Prostate gland (tissue), 2 donors: ENCODE results near the gene ECEL1. TPM values are rescaled to one million over a fixed set of nuclear protein-coding genes. Genes with fewer than 3 reads are reported as not detected.

Experiments used
- DNase-seq: peaks from one replicate; pipeline ENCODE4 v3.0.0-alpha.2; 2019; ENCODE audit warnings: low spot score
- H3K27ac ChIP-seq, 2 donors: fragments of 200-600 bp; sonication (generic); 2 replicates each; pipeline ENCODE4 v1.5.1; 2017 to 2019
- H3K27me3 ChIP-seq: fragments of 200-600 bp; sonication (generic); replicated peaks from 2 replicates; pipeline ENCODE4 v1.5.1; 2019; ENCODE audit not compliant: insufficient read depth
- H3K36me3 ChIP-seq, 2 donors: fragments of 200-600 bp; sonication (generic); 1 replicate in 1 of 2; 2 replicates in 1 of 2; pipeline versions ENCODE4 v1.5.1 to v1.8.1; 2017 to 2019
- H3K4me1 ChIP-seq: fragments of 200-600 bp; sonication (generic); replicated peaks from 2 replicates; pipeline ENCODE4 v1.5.1; 2019
- H3K4me3 ChIP-seq, 2 donors: fragments of 200-600 bp; sonication (generic); 2 replicates each; pipeline ENCODE4 v1.5.1; 2017 to 2019
- H3K9me3 ChIP-seq: fragments of 200-600 bp; sonication (generic); 2 replicates; pipeline ENCODE4 v1.5.1; 2017
- POLR2A ChIP-seq: fragments of 450-650 bp; IDR thresholded peaks from one replicate; pipeline ENCODE4 v1.6.1; 2016; ENCODE audit warnings: antibody characterized with exemption, mild to moderate bottlenecking
- POLR2AphosphoS5 ChIP-seq: sonication (generic); formaldehyde crosslinking; IDR thresholded peaks from one replicate; pipeline ENCODE4 v1.6.1; 2017; ENCODE audit warnings: antibody characterized with exemption
- WGBS: methylation state at CpG from one replicate; pipeline ENCODE4 v1.1.5; 2018; 5-methylcytosine and 5-hydroxymethylcytosine counted together
- intact Hi-C: fragments of 100-400 bp; cut with DNase I; formaldehyde crosslinking; loops from one replicate; pipeline ENCODE4 v1.14.2; 2022
- total RNA-seq, 2 donors: library from RNA; depleted of rRNA; stranded (reverse); fragments of >200 nt; gene quantifications; one replicate each; pipeline ENCODE4 v1.1.0, GENCODE V29; 2016
- TF ChIP-seq, protein P1 (sequence below), 4 experiments: fragments of 200-600 bp in 2 of 4; fragments of 450-650 bp in 2 of 4; sonication (generic) in 2 of 4; IDR thresholded peaks; 1 replicate in 3 of 4; 2 replicates in 1 of 4; pipeline ENCODE4 v1.5.1; 2016 to 2019; ENCODE audit warnings: antibody characterized with exemption in 4 of 4, mild to moderate bottlenecking in 2 of 4, moderate library complexity in 2 of 4

ECEL1 gene
- total RNA-seq, 2 donors from 2014 or later: 0.82 to 15.3 TPM

DNA sequence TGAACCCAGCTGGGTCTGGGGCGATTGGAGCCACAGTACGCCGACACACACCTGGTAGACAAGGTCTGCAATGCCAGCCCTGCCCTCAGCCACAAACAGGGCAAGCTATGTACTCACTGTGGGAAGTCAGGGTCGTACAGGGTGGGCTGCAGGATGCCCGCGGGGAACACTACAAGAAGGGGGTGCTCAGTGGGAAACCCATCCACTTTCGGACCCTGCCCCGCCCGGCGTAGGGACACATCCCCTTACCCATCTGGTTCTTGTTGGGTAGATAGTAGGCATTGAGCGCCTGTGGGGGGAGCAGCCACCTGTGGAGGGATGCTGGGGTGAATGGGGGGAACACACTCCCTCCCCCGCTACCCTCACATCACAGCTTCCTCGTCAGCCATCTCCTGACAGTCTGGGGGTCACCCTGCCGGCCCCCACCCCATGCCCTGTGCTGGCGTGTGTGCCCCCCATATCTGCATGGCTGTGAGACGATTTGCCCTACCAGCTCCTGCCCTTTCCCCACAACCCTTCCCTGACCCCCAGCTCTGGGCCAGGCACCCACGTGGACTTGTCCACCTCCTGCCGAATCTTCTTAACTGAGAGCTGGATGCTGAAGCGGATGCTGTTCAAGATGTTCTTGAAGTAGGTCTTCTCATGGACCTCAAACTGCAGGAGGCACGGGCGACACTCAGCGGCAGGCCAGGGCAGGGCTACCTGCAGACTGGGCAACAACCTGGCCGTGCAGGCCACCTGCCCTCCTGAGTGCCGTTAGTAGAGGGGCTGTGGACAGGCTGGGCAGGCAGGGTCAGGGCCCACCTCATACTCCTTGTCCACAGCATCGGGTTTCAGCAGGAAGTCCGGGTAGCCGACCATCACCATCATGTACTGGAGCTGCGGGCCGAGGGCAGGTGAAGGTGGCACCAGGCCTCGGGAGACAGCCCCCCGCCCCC lies 5.1 kb downstream of the ECEL1 start:
- H3K4me1 ChIP-seq: peaks cover 5% of the 10 kb centered on the region
- peaks cover 31% of the 10 kb centered on the region for H3K27me3 ChIP-seq
- TF ChIP-seq, protein P1, sequence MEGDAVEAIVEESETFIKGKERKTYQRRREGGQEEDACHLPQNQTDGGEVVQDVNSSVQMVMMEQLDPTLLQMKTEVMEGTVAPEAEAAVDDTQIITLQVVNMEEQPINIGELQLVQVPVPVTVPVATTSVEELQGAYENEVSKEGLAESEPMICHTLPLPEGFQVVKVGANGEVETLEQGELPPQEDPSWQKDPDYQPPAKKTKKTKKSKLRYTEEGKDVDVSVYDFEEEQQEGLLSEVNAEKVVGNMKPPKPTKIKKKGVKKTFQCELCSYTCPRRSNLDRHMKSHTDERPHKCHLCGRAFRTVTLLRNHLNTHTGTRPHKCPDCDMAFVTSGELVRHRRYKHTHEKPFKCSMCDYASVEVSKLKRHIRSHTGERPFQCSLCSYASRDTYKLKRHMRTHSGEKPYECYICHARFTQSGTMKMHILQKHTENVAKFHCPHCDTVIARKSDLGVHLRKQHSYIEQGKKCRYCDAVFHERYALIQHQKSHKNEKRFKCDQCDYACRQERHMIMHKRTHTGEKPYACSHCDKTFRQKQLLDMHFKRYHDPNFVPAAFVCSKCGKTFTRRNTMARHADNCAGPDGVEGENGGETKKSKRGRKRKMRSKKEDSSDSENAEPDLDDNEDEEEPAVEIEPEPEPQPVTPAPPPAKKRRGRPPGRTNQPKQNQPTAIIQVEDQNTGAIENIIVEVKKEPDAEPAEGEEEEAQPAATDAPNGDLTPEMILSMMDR (IDR thresholded peaks at IDR 0.05): no peak
- TF ChIP-seq POLR2AphosphoS5: no peak
- no peak for TF ChIP-seq POLR2A
- no peak overlapping the region for H3K4me3 ChIP-seq
- H3K27ac ChIP-seq: no peak overlapping the region
- 95% methylated on average over 31 of the region's 31 CpGs for WGBS
- intact Hi-C loops: no loop called here
- DNase-seq: no peak
- H3K9me3 ChIP-seq: no peaks in the 10 kb centered on the region
- H3K36me3 ChIP-seq: no peaks in the 10 kb centered on the region

DNA sequence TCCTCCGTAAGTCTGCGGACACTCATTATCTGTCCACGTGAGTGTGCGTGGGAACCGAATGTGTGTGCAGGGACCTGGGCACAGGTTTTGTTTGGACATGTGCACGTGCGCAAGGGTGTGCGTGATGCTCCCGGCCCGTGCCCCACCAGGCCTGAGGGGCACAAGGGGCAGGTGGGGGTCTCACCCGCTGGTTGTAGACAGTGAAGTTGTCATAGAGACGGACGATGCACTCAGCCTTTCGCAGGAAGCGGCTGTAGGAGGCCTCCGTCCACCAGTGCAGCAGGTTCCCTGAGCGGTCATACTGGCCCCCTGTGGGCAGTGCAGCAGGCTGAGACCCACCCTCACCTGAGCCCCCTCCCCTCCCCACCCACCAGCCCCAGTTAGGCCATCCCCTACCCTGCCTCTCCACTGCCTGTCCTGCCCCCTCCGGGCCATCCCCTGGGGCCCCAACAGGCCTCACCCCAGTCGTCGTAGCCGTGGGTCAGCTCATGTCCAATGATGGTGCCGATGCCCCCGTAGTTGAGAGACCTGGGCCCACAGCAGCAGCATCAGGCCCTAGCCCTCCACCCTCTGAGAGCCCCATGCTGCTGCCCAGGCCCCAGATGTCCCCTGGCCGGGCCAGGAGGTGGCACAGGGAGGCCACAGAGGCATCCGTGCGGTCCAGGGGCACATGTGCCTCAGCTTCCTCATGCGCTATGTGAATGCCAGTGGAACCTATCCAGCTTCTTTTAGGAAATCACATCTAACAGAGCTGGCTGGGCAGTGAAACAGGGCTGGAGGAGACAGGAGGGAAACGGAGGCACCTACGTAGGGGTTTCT lies 6.1 kb downstream of the ECEL1 start:
- no peak for DNase-seq
- Histone ChIP-seq H3K27me3 (peaks cover 24% of the 10 kb centered on the region), H3K27ac (no peak overlapping the region), H3K36me3 (no peaks in the 10 kb centered on the region), H3K4me3 (no peak overlapping the region), H3K4me1 (no peaks in the 10 kb centered on the region), H3K9me3 (no peaks in the 10 kb centered on the region)
- TF ChIP-seq, protein P1 (IDR thresholded peaks at IDR 0.05): no peak
- TF ChIP-seq POLR2A (no peak), POLR2AphosphoS5 (no peak)
- intact Hi-C loops: no loop called here
- WGBS: 92% methylated on average over 28 of the region's 29 CpGs

DNA sequence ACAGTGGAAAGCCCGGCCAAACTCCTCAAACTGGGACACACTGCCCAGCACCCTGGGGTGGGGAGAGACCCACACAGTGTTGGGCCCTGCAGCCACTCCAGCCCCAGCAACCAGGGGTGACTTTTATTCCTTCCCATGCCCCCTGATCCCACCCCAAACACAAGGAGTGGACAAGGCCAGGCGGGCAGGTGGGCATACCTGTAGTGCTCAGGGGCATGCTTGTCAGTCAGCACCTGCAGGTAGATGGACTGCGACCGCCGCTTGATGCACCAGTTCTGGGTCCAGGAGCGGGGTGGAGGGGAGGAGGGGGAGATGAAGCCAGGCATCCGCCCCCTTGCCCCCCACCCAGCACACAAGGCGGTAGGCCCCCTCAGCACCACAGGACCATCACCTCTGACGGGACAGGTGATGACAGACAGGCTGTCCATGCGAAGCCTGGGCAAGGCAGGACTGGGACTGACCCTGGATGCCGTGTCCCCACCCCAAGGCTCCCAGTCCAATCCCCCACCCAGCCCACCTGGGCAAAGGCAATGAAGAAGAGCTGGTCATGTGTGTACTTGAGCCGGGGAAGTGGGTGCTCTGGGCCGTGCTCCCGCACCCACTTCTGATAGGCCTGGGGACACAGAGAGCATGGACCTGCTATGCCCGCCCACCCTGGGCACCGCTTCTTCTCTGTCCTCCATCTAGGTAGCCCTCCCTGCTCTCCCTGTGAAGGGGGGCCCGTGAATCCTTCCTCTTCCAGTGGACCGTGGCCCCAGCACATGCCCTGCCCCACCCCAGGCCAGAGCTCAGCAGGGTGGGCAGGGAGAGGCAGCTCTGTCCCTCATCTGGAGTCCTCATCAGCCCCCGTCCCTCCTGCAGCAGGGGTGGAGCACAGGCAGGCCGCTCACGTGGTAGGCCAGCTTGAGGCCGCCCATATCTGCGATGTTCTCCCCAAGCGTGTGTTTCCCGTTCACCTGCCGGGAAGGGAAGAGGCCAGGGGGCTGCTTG lies 7.1 kb downstream of the ECEL1 start:
- H3K4me1 ChIP-seq: no peaks in the 10 kb centered on the region
- H3K9me3 ChIP-seq: no peaks in the 10 kb centered on the region
- 89% methylated on average over 26 of the region's 26 CpGs for WGBS
- H3K36me3 ChIP-seq: no peaks in the 10 kb centered on the region
- no peak overlapping the region for H3K27ac ChIP-seq
- peaks cover 15% of the 10 kb centered on the region for H3K27me3 ChIP-seq
- DNase-seq: no peak
- TF ChIP-seq POLR2A (no peak), POLR2AphosphoS5 (no peak)
- TF ChIP-seq, protein P1 (IDR thresholded peaks at IDR 0.05): no peak
- intact Hi-C loops: no loop called here
- H3K4me3 ChIP-seq: no peak overlapping the region

DNA sequence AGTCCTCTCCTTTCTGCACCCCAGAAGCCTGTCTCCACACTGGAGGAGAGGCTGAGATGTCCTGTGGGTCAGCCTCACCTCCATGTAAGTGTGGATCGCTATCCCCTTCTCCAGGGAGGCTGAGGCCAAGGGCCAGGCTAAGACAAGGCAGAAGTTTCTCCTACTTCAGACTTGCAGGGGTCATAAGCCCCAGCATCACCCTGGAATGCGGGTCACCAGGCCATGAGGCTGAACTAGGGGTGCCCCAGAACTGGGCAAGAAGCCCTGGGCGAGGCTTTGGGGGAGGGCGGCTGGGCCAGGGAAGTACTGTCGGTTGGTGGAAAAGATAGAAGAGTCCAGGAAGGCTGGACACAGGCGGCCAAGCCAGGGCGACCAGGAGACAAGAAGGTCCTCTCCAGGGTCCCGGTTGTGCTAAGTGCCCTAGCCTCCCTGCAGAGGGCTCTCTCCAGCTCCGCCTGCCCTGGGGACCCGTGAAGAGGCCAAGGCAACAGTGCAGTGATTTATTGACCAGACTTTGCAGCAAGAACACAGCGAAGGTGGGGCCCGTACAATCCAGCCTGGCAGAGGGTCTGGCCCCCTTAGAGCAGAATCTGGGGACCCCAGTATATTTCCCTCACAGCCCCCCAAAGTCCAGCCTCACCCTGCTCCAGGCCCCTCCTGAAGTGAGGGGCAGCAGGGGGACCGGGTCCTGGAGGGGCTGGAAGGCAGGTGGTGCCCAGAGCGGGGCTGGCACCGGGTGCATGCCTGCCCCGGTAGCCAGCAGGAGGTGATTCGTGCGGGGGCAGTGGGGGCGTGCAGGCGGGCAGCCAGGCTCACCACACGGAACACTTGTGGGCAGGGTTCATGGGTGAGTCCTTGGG lies 8.1 kb downstream of the ECEL1 start:
- H3K27me3 ChIP-seq: peaks cover 7% of the 10 kb centered on the region
- no peak for DNase-seq
- H3K36me3 ChIP-seq: no peaks in the 10 kb centered on the region
- no peaks in the 10 kb centered on the region for H3K9me3 ChIP-seq
- TF ChIP-seq, protein P1 (IDR thresholded peaks at IDR 0.05): no peak
- TF ChIP-seq POLR2AphosphoS5 (no peak), POLR2A (no peak)
- H3K4me1 ChIP-seq: no peaks in the 10 kb centered on the region
- no peak overlapping the region for H3K27ac ChIP-seq
- WGBS: 81% methylated on average over 21 of the region's 21 CpGs
- intact Hi-C loops: no loop called here
- H3K4me3 ChIP-seq: no peak overlapping the region
